HG02763 (cell line): ENCODE results near the gene SLITRK3.
"Not testable (repeated sequence)": the region's sequence is repeated elsewhere in the genome, so short reads cannot be mapped to it uniquely, and the experiment has no call there.

Experiments
- ATAC-seq: cut with Tn5 transposase; IDR thresholded peaks from one replicate; pipeline ENCODE4 v1.9.1; 2021; ENCODE audit warnings: mild to moderate bottlenecking, moderate library complexity; ENCODE audit not compliant: unreplicated experiment

Gene SLITRK3

GRCh38 chr3:165193366-165194254 lies 2.6 kb downstream of the SLITRK3 start:
- ATAC-seq: no peak

DNA sequence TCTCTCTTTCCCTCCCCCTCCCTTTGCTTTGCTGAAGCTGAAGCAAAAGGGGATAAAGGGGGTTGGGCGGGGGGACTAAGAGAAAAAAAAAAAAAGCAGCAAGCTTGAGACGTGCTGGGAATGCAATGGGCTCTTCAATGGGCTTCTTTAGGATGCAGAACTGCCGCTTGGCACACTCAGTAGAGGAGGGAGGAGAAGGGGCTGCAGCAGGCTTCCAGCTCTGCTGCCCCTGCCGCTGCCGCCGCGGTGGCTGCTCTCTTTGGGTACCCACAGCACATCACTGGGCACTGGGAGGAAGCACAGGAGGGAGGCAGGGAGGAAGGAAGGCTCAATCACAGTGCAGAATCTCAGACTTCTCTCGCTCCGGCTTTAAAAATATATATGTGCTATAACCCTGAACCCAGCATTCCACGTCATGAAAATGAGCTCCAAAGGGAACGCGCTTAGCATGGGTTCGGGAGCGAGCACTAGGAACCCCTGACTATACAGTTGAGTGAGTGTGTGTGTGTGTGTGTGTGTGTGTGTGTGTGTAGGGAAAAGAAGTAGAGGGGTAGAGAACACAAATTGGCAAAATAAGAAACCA lies 3.5 kb downstream of the SLITRK3 start:
- ATAC-seq: no peak

DNA sequence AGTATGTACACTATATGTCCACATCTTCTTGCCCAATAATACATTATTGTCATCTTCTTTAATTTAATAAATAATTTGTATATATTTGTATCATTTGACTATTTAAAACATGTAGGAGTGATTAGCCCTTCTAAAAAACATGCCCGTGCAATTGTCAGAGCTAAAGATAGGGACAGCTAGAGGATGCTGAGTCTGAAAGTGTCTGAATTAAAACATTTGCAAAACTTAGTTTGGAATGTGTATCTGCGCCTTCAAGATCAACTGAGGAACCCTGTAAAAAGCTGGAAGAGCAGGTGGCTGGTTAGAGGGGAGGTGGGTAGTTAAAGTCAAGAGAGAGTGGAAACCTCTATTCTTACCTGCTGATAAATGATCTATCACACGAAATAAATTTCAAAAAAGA lies 4.7 kb downstream of the SLITRK3 start:
- no peak for ATAC-seq

DNA sequence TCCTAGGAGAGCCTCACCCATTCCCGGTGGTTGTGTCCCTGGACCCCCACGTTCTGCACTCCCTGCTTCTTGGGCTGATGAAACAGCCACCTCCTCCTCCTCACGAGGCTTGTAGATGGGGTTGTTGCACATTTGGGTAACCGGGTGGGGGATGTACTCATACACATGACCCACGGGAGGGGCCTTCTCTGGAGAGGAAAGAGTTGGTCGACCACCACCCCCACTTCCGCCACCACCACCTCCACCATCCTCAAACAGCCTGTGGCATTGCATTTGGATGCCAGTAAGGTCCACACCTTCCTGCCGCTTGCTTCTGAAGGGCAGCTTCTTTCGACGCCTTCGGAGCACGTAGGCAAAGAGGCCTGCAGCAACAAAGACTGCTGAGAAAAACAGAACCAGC lies 7.7 kb downstream of the SLITRK3 start:
- no peak for ATAC-seq

- ATAC-seq: peak; percentile 95
Measured at GRCh38 chr3:165185707-165186327, 10.4 kb downstream of the SLITRK3 start.

- ATAC-seq: no peak
Measured at GRCh38 chr3:165181556-165181955, 14.6 kb downstream of the SLITRK3 start.

DNA sequence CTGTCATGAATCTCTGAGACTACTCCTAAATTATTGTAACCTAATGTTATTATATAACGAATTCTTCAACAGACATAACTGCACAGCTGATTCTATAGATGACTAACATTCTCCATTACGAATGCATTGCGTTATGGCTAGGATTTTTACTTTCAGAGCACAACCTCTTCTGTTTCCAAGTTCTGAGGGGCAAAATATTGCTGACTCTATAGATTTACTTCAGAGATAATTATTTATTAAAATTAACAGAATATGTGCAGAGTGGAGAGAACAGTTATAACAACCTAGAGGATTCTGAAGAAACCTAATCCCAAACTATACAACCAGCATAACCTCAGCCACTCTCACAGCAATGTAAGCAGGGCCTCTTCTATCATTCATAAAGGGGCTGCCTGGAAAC lies 25.9 kb downstream of the SLITRK3 start:
- ATAC-seq: no peak

GRCh38 chr3:165169368-165169767 lies 26.8 kb downstream of the SLITRK3 start:
- no peak for ATAC-seq

GRCh38 chr3:165162883-165163282 lies 33.3 kb downstream of the SLITRK3 start:
- no peak for ATAC-seq

DNA sequence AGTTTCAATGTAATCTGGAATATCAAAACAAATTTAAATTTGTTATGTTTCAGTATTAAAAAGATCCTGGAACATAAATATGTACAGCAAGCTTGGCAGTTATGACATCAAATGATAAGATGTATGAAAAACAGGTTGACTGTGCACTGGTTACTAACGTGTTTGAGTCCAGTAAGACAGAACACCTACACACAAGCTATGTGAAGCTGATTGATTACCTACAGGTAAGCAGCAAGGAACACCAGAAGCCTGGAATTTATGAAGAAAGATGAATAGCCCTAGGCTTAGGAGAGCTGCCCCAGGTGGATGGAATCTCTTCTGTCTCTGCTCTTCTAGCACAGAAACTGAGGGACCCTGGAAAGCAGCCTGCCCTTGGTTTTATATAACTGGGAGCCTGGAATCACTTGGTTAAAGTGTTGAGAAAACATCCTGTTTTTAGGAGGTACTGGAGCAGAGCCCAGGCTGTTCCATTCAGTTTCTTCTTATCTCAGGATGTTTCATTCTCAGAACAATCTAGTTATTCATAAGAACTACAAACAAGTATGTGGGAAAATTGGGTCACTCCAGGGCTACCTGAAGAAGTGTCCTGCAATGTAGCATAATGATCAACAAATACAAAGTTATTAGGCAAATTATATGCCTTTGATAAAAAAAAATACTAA lies 36.3 kb downstream of the SLITRK3 start:
- ATAC-seq: no peak

DNA sequence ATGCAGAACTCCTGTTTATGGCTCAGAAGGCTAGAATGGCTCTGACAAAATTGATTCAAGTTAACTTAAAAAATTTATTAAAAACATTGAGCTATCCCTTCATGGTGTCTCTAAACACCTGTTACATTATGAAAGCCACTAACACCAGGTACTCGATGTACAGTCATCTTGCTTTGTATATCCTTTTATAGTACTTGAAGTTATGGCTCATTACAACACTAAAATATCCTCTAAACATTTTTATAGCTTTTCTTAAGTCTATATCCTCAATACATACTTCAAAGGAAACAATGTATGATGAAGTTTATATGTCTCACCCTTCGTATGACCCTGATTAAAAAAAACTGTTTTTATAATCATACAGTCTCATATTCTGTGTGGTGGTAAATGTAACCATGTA lies 38.2 kb downstream of the SLITRK3 start:
- no peak for ATAC-seq

DNA sequence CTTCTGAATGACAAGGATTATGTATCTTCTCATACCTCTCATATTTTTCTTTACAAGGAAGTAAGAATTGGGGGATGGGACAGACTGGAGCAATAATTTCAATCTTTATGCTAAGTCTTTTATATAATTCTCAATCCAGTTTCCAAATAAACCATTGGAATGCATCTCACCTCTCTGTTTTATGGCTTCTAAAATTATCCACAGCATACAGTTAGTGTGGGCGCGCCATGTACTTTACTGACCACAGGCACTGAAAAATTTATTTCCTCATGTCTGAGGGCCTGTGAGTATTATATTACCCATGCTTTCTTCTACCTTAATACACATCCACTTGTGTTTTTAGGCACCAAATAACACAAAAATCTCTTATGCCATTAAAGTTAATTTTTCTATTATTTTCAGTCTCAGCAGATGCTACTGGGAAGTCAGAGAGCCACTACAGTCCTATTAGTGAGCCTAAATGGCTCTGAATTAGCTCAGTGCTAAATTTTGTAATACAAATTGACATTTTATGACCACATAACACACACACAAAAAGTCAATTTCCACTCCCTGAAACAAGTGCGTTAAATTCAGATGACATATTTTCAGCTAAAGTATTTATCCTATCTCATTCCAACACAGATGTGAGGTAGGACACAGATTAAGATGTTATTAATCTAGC lies 39.3 kb downstream of the SLITRK3 start:
- no peak for ATAC-seq

DNA sequence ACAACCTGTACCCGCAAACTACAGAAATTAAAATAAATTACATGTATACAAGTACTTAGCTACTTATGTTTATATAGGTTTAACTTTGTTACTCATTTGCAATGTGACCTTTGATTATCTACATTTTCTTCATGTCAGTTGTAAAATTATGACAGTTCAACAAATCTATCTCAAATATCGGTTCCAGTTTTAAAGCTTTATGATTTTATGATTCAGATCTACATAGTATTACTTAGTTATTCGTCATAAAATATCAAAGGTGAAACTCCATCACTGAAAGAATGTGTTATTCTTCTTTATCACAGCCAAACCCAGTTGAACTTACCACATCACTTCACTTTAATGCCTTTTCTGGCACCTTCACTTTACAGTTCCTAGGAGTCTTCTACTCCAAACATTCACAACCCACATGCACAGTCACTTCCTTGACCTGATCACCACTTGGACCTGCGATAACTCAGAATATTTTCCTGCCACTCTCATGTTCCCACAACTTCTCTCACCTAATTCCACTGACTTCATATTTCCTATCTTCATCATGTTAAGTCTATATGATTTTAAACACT lies 47.2 kb downstream of the SLITRK3 start:
- no peak for ATAC-seq

DNA sequence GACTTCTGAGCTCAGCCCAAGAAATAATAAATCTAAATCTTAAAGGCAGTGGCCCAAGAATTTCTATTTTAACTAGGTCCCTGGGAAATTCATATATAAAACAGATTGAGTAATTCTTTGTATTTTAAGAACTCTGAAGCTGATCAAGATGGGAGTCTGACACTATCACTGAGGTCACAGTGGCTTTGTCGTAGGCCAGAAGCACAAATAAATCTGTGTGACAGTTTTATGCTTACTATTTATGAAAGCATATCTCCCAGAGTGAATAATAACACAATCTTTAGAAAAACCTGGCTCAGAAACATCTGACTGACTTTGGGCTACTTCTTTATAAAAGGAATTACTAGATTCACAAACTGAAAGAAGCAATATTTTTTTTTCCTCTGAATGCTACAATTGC lies 51.9 kb downstream of the SLITRK3 start:
- ATAC-seq: no peak

- not testable (repeated sequence) for ATAC-seq
Measured at GRCh38 chr3:165139918-165140317, 56.3 kb downstream of the SLITRK3 start.
